AG09319 (cell line): ENCODE measurements around the gene MED26.

ENCODE experiments used
- DNase-seq: peaks from one replicate; pipeline ENCODE4 v3.0.0-alpha.2; 2010; ENCODE audit warnings: low read depth; ENCODE audit errors: extremely low read depth
- TF ChIP-seq, protein P1 (sequence below): IDR thresholded peaks from 2 replicates; pipeline ENCODE4 v1.5.1; 2011; ENCODE audit warnings: low read depth, mild to moderate bottlenecking, inconsistent platforms, low read length, moderate library complexity

Gene MED26

DNA sequence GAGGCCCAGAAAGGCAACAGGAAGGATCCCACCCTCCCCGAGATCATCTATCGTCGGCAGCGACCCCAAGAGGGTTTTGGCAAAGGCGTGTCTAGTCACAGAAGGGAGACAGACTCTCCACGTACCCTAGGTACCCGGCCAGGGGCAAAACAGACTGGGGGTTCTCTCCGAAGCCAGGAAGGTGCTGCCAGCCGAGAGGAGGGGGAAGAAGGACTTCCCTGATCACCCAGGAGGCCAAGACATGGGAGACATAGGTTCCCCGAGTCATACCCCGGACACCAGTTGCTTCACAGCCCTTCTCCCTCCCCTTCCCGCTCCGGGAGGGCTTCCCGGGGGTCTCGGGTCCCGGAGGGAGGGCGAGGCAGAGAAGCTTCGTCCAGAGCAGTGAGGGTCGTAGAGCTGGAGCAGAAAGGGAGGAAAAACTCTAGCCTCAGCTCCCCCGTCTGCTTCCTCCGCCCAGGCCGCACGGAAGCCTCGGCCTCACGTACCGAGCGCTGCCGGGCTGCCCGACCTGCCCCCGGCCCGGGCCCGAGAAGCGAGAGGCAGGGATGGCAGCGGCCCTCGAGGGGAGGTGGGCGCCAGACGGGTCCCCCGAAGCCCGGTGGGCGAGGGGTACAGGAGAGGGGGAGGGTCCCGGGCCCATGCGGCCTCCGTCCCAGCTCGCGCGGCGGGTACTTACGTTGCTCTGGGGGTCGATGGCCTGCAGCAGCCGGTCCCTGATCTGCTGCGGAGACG lies 644 bp downstream of the MED26 start:
- DNase-seq = no peak
- TF ChIP-seq, protein P1, sequence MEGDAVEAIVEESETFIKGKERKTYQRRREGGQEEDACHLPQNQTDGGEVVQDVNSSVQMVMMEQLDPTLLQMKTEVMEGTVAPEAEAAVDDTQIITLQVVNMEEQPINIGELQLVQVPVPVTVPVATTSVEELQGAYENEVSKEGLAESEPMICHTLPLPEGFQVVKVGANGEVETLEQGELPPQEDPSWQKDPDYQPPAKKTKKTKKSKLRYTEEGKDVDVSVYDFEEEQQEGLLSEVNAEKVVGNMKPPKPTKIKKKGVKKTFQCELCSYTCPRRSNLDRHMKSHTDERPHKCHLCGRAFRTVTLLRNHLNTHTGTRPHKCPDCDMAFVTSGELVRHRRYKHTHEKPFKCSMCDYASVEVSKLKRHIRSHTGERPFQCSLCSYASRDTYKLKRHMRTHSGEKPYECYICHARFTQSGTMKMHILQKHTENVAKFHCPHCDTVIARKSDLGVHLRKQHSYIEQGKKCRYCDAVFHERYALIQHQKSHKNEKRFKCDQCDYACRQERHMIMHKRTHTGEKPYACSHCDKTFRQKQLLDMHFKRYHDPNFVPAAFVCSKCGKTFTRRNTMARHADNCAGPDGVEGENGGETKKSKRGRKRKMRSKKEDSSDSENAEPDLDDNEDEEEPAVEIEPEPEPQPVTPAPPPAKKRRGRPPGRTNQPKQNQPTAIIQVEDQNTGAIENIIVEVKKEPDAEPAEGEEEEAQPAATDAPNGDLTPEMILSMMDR = no peak

DNA sequence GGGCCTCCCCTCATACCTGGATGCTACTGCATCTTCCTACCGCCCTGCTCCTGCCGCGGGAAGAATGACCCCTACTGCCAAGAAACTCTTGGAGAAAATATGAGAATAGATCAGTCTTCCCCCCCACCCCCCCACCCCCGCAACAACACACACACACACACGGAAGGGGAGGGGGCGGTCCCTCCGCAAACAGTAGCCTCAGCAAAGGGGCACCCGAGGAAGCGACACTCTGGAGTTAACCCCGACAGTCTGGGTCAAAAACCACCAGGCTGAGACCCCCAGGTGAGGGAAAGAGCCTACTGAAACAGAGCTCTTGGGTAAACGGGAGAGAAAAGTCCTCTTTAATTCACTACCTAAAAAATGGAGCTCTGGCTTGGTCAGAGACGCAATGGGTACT lies 1.2 kb downstream of the MED26 start:
- no peak for DNase-seq
- TF ChIP-seq, protein P1 = no peak

- TF ChIP-seq, protein P1 = no peak
- DNase-seq = no peak
These were observed 2.6 kb downstream of the MED26 start for GRCh38 chr19:16625163-16625958.

GRCh38 chr19:16624236-16624635 lies 3.8 kb downstream of the MED26 start:
- TF ChIP-seq, protein P1 = no peak
- DNase-seq = no peak

- no peak for DNase-seq
- TF ChIP-seq, protein P1 = no peak
These were observed 4.4 kb downstream of the MED26 start for GRCh38 chr19:16623576-16623975.

DNA sequence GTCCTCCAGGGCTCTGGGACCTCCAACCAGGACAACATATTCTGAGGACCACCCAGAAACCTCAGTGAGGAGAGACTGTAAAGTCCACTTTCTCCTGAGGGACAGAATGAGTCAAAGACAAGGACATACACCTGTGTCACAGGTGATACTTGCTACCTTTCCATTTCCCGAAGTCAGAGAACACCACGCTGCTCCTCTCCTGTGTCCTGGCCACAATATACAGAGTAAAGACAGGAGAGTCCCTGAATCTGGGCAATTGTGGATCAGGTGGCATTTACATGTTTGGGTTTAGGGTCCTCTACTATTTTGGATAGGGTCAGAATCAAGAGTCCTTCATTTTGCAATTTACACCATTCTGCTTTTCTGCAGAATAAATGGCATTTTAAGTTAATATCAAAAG lies 4.9 kb downstream of the MED26 start:
- DNase-seq = no peak
- TF ChIP-seq, protein P1 = no peak

DNA sequence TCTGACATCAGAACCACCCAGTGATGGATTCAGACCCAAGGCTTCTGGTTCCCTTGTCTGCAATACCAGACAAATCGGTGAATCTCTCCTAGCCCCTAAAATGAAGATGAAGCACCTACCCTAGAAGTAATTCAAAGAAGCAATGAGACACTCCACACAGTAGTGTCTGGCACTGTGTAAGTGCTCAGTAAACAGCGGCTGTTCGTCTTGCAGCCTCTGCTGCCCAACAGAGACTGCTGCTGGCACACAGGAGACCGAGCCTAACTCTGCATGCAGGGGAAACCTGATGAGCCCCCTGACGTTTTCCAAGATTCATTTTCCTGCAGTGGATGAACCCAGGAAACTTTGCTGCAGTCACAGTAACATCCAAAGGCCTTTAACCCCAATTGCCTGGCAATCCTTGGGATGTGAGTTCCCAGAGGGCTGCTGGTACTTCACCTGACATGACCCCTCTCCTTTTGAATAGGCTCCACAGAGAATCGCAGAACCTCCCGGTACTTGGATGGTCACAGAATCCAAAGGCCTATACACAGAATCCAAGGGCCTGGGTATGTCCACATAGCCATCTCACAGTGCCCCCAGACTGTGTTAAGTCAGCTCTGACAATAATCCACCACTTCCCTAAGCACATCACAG lies 6.7 kb downstream of the MED26 start:
- no peak for DNase-seq
- TF ChIP-seq, protein P1 = no peak
